Measurements from ENCODE around the gene MAP3K5. TPM values are rescaled to one million over a fixed set of nuclear protein-coding genes. Genes with fewer than 3 reads are reported as not detected.
A peak's percentile ranks its signal among the peaks of the same experiment; 100 is the strongest.
"Not testable (repeated sequence)": the region's sequence is repeated elsewhere in the genome, so short reads cannot be mapped to it uniquely, and the experiment has no call there.

The MAP3K5 gene
- total RNA-seq, 1 donor from 2014 or later, result 24.4 TPM

DNA sequence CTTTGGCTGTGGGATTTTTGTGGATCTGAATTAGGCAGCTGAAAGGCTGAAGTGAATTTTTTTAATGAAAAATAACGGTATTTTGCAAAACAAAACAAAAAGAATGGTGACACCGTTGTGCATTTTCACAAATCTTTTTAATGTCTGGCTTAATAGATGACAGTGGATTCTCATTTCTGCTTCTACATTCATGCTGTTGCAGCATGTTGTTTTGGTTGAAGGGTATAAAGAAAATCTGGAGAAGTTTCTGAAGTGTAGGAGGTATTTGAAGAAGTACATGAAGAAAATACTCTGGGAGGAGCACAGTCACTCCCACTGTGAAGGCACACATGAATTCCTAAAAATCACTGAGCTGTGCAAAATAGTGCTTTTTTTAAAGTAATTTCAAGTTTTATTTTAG, 3.1 kb upstream of the MAP3K5 start:
- no peak for DNase-seq (ENCODE audit: low spot score)

DNA sequence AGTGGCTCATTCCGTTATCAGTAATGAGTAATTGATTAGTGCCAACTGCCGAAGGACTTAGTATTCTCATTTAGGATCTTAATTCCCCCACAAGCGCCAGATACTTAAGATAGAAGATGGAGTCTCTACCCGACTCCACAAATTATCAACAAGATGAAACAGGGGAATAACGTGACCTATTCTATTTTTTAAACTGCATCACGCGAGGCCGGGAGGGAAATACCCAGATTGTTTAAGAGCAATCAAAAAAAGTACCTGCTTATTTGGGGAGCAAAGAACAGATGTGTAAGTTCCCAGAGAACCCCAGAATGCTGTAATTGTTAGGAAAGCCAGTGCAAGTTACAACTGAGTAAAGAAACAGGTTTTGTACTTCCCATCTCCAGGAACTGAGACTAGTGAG, 1.1 kb upstream of the MAP3K5 start:
- no peak for DNase-seq (ENCODE audit: low spot score)

DNA sequence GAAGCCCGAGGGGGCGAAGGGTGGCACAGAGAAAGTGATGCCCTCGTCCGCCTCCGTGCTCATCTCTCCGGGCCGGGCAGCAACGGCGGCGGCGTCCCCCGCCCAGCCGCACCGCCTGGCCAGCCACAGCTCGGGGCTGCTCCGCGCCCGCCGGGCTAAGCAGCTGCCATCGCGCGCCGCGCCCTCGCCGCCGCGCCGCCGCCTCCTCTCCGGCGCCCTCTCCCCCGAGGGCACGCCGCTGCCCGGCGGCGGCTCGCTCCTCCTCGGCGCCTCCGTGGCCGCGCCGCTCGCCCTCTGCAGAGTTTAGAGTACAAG, 225 bp downstream of the MAP3K5 start:
- DNase-seq (ENCODE audit: low spot score), result no peak

DNA sequence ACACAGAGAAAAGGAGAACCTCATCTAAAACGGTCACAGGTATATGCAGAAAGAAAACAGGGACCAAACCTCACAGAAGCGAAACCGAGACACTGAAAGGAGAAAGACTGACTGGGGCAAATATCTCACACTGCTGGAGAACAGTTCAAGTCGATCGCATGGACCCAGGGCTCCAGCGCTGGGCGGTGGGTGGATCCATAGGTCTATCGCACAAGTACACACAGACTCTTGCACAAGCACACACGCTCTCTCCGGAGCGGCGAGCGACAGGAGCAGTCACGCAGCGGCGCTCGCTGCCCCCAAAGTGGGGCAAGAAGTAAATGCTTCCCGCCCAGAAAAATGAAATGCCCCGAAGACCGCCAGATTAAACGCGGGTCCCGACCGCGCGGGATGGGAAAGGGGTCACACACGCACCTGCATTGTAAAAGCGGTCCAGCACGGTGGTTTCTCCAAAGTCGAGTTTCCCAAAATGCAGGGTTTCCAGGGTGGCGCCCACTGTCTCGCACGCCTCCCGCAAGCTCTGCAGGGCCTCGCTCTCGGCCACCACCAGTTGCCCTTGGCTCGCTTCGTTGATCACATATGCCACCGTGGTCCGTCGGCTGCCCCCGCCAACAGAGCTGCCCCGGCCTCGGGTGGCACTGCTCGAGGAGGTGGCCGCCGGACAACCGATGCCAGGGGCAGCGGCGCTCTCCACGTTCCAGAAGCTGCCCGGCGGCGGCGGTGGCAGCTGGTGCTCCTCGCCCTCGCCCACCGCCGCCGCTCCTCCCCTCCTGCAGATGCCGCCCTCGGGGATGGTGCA, 782 bp downstream of the MAP3K5 start:
- DNase-seq (ENCODE audit: low spot score), result peak; percentile 91

DNA sequence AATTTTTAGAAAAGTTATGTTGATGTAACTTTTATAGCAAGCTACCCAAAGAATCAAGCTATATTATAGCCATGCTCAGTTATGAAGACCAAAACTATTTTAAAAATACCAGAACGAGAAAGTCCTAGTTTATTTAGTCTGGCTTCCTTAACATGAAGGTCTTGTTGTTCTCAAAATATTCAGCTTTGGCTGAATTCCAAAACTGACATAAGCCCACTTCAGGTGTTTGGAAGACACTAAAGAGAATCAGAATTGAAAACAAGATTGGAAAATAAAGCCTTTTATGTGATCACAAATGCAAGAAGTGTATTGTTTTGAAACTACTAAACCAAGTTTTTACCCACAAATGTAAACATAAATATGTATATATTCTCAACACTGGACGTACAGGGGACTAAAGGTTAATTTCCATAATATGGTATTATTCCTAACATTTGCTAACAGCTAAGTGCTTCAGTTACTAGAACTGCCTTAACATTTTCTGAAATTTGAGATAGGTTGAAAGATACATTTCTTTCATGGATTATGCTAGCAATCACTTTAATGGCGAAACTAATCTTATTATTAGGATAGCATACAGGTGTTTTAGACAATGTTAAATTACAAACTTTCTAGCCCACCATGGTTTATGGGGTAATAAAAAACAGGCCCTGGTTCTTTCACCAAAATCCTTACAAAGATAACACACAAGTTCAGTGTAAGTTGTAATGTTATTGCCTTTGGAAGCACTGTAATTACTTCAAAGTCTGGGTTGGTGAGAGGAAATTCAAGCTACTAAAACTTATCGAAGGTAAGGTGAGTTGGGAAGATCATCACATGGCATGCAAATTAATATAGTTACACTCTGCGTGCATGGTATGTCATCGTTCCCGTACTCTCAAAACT, 1.6 kb downstream of the MAP3K5 start:
- DNase-seq (ENCODE audit: low spot score), result no peak

DNA sequence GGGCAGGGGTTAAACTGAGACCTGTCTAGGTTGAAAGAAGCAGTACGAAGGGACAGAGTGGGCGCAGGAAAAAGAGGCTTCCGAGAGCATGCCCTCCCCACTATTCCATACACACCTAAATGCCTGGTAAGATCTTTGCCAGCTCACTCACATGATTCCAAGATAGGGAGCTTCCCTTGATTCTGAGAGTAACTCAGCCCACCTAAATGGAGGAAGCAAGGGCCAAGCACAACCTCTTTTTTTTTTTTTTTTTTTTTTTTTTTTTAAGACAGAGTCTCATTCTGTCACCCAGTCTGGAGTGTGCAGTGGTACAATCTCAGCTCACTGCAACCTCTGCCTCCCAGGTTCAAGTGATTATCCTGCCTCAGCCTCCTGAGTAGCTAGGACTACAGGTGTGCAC, 2.8 kb downstream of the MAP3K5 start:
- DNase-seq (ENCODE audit: low spot score), result not testable (repeated sequence)

DNA sequence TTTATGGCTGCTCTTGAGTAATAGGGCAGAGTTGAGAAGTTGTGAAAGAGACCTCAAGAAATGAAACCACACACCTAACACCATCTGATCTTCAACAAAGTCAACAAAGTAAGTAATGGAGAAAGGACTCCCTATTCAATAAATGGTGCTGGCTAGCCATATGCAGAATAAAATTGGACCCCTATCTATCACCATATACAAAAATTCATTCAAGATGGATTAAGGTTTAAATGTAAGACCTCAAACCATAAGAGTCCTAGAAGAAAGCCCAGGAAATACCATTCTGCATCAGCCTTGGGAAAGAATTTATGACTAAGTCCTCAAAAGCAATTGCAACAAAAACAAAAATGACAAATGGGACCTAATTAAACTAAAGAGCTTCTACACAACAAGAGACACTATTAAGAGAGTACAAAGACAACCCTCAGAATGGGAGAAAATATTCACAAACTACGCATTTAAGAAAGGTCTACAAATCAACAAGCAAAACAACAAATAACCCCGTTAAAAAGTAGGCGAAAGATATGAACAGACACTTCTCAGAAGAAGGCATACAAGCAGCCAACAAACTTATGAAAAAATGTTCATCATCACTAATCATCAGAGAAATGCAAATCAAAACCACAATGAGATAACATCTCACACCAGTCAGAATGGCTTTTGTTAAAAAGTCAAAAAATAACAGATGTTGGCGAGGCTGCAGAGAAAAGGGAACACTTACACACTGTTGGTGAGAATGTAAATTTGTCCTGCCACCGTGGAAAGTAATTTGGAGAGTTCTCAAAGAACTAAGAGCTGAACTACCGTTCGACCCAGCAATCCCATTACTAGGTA, 4.0 kb downstream of the MAP3K5 start:
- no peak for DNase-seq (ENCODE audit: low spot score)

DNA sequence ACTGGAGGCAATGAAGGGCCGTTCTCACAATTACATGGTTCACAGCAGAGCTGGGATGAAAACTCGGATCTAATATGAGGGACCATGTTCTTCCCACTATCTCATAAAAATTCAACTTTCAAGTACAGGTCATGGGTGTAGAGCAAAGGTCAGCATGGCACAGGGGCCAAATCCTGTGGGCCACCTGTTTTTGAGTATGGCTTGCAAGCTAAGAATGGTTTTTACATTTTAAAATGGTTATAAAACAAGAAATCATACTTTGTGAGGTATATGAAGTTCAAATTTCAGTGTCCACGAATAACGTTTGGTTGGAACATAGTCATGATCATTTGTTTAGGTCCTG, 4.6 kb downstream of the MAP3K5 start:
- no peak for DNase-seq (ENCODE audit: low spot score)

DNA sequence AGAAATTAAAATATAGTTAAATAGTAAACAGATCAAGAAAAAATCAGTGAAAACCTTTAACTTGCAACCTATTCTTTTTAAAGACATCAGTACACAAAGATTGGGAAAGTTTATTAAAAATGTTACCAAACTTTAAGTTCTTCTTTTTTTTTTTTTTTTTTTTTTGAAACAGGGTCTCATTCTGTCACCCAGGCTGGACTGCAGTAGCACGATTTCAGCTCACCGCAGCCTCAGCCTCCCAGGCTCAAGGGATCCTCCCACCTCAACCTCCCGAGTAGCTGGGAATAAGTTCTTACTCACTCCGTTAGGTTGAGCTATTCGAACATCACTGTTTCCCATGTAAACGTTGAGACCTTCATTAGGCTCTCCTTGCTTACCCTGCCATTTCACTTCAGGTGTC, 5.6 kb downstream of the MAP3K5 start:
- no peak for DNase-seq (ENCODE audit: low spot score)

DNA sequence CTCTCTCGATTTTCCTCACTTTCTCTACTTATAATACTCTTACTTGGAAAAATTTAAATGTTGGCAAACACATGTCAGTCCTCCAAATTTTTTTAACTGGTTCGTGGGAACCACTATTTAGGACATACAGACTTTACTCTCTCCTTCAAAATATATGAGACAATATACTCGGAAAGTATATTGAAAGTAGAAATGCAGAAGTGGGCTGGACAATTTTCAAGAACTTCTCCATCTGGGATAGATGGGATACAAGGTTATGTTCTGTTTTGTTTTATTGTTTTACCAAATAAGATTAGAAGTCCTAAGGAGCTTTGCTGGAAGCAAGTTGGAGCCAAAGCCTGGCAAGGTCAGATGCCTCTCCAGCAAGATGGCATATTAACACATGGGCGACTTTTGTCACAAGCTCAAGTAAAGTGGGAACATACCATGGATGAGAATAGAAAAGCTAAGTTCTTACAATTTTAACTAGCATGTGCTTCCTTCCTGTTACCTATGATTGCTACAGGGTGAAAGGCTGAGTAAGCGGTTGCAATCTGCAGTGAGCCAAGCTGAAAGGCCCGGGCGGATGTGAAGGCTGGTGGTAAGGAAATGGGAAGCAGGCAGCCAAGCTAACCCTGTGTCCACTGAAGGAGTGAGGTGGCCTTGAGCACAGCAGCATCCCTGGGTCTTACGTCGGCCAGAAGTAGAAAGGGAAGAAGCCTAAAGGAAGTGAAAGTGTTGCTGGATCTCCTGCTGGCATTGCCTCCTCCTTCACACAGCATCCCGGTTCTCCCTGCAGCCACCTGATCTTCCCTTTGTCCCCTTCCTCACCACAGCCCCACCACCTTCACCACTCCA, 7.1 kb downstream of the MAP3K5 start:
- no peak for DNase-seq (ENCODE audit: low spot score)

DNA sequence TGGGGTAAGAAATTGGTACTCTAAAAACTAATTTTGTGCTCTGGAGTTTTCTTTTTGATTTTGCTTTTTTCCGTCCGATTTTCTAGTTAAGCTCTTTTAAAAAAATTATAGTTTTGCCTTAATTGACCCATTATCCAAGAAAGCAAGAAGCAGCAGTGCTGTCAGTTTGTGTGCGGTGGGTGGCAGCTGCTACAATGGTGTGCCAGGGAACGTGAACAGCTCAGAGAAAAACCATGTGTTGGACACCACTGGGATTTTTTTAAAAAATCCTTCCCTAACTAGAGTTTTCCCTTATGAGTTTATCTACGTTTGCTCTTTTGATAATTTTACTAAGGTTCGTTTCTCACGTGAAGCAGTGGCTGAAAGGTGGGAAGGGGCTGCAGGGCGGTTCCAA, 8.0 kb downstream of the MAP3K5 start:
- no peak for DNase-seq (ENCODE audit: low spot score)

DNA sequence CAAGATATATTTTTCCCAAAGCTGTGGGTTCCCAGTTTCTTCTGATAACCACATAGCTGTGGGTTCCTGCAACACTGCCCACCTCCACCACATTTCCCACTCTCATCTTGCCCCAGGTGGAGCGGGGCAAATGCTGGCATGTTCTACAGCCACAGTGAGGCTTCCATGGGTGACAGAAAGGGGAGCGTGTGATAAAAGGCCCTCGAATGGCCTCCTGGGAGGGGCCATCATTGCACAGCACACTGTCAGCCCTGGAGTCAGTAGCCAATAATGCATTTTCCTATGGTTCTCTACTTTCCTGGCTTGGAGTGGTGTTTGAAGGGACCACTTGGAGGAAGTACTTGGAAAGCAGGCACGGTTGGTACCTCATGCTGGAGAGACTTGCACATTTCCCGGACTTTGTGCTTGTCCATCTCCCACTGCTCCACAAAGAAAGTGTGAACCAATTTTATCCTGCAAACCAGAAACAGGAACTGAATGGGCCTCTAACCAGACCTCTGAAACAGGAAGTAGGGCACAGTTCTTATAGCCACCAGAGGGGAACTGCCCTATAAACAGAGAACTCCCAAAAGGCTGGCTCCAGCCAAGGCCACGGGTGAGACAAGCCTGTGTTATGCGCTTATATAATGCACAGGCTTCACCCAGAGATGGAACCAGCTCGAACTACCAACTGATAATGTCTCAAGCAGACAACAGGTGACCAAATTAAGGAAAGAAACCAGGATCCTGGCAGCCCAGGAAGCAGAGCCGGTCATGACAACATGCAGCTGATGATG, 8.6 kb downstream of the MAP3K5 start:
- DNase-seq (ENCODE audit: low spot score), result no peak

DNA sequence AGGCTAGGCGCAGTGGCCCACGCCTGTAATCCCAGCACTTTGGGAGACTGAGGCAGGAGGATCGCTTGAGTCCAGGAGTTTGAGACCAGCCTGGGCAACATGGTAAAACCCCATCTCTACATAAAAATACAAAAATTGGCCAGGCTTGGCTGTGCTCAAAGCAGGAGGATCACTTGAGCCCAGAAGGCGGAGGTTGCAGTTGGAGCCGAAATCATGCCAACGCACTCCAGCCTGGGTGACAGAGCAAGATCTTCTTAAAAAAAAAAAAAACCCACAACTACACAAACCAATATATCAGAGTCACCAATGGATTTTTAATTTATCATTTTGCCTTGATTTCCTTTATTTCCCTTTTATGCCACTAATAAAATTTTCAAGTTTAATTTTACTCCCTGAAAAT, 9.3 kb downstream of the MAP3K5 start:
- no peak for DNase-seq (ENCODE audit: low spot score)

DNA sequence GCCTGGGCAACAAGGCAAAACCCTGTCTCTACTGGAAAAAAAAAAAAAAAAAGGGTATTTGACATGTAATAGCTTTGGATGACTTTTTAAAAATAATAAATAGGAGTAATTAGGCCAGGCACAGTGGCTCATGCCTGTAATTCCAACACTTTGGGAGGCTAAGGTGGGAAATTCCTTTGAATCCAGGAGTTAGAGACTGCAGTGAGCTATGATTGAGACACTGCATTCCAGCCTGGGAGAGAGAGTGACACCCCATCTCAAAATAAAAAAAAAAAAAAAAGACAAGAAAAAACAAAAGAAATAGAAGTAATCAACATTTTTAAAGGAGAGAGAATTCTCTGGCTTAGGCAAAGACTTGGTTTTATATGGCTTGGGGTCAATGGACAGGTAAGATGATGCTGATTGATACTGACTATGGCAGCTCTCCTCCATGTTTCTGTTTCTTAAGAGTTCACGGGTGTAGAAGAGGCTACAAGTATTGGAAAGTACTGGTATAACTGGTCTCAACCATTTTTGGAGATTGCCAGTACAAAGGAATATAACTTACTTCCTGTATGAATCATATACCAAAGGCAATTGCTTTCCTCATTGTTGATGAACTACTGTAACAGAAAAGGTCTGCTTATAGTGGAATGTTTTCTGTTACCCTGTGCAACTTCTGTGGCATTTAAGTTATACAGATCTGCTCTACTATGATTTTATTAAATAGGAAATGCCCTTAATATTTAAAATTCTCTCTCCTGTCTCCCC, 10.1 kb downstream of the MAP3K5 start:
- no peak for DNase-seq (ENCODE audit: low spot score)

DNA sequence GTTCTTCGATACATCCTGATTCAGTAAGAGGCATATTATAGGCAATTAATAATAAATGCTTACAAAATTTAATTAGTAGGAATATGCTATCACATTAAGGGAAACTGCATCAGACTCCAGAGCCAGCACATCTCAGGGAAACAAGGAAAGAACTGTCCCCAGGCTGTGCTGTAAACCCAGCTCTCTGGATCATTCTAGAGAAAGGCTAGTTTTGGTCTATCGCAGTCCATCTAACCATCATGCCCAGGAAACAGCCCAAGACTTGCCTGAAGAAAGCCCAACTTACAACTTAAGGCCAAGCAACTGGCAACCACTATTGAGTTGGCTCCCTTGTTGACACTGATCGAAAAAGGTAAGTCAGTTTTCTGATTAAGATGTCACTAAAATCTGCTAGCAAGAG, 11.3 kb downstream of the MAP3K5 start:
- DNase-seq (ENCODE audit: low spot score), result no peak

DNA sequence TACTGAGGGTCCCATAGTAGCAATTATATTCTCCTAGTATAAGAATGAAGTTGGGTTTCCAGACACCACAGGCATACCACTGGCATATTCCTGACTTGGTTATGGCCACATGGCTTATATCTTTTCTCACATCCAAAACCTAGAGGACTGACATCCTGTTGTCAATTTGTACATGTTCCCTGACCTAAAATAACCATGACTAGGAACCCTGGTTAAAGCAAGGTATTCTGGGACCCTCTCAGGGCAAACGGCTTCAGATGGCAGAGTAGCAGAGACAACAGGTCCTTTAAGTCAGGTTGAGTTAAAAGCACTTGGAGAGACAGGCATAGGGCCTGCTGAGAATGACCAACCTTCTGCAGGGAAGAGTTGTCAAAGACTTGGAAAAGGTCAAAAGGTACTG, 12.6 kb downstream of the MAP3K5 start:
- no peak for DNase-seq (ENCODE audit: low spot score)

DNA sequence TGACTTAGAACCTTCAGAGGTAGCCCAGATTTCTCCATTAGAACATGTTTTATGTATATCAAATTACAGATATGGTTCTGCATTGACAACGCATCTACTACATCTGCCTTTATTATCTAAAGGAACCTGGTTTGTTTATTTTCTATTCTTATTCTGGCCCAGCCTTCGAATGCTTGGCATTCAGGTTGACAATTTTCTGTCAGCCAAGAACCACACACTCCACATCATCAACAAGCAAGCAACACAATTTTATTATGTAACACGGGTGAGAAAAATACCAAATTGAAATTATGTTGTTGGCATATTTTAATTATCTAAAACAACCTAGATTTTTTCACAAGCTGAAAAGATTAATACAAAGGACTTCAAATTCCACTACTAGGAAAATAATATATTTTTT, 14.6 kb downstream of the MAP3K5 start:
- no peak for DNase-seq (ENCODE audit: low spot score)

DNA sequence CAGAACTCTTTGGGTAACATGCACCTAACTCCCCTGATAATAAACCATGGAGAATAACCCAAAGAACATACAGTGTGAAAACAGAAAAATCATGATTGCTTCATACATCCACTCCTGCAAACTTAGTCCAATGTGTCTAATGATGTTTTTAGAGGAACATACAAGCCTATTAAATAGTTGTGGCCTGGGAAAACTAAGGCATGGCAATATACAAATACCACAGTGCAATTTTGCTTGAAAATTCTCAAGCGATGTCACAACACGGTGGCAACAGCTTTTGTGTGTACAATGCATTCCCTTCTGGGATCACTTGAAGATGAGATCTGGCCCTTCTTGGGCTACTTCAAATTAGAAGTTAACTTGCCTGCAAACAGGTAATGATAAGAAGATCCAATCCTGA, 16.7 kb downstream of the MAP3K5 start:
- no peak for DNase-seq (ENCODE audit: low spot score)

DNA sequence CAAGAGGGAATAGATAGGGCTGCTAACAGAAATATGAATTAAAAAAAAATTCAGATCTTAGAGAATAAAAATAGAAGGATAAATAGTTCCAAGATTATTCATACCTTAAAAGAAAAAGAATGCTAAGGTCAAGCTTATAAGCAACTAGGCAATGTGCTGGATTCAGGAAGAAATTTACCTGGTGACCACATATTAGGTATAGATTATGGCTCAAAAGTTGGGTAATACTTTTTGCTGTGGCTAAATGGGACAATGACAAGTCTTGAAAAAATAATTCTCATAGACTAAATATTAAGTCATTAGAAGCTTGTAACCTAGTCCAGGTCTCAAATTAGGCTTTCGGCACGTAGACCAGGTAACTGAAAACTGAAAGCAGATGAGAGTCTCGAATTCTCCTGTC, 17.2 kb downstream of the MAP3K5 start:
- DNase-seq (ENCODE audit: low spot score), result no peak

Measured in mesenteric fat pad (tissue), 1 donor.